GM18505 (cell line): ENCODE data around the gene FBXO36.

Experiments
- ATAC-seq: cut with Tn5 transposase; IDR thresholded peaks from one replicate; pipeline ENCODE4 v1.9.1; 2021; ENCODE audit not compliant: unreplicated experiment
- POLR2A ChIP-seq: IDR thresholded peaks from 4 replicates; pipeline ENCODE4 v1.6.1; 2011; ENCODE audit warnings: borderline replicate concordance; ENCODE audit not compliant: insufficient read depth, insufficient read length; ENCODE audit errors: extremely low read depth

Gene FBXO36

GRCh38 chr2:230018153-230018552 lies 95.8 kb downstream of the FBXO36 start:
- no peak for ATAC-seq
- TF ChIP-seq POLR2A = no peak

GRCh38 chr2:230019742-230020141 lies 97.4 kb downstream of the FBXO36 start:
- TF ChIP-seq POLR2A = no peak
- no peak for ATAC-seq

GRCh38 chr2:230023313-230023712 lies 101.0 kb downstream of the FBXO36 start:
- TF ChIP-seq POLR2A = no peak
- no peak for ATAC-seq

- ATAC-seq = no peak
- no peak for TF ChIP-seq POLR2A
Observed at GRCh38 chr2:230042195-230042594, 119.9 kb downstream of the FBXO36 start.

GRCh38 chr2:230043025-230043424 lies 120.7 kb downstream of the FBXO36 start:
- ATAC-seq = no peak
- TF ChIP-seq POLR2A = no peak

- ATAC-seq = no peak
Observed at GRCh38 chr2:230043461-230043860, 121.2 kb downstream of the FBXO36 start.

GRCh38 chr2:230046491-230046890 lies 124.2 kb downstream of the FBXO36 start:
- no peak for TF ChIP-seq POLR2A
- no peak for ATAC-seq

More at GRCh38 chr2:230043461-230043860, 121.2 kb downstream of the FBXO36 start:
- no peak for TF ChIP-seq POLR2A

- no peak for ATAC-seq
Observed at GRCh38 chr2:230048010-230048671, 125.8 kb downstream of the FBXO36 start.

GRCh38 chr2:230050136-230050535 lies 127.8 kb downstream of the FBXO36 start:
- TF ChIP-seq POLR2A = no peak
- ATAC-seq = no peak

More at GRCh38 chr2:230048010-230048671, 125.8 kb downstream of the FBXO36 start:
- no peak for TF ChIP-seq POLR2A

- no peak for ATAC-seq
- TF ChIP-seq POLR2A = no peak
Observed at GRCh38 chr2:230052299-230052698, 130.0 kb downstream of the FBXO36 start.

GRCh38 chr2:230053753-230054478 lies 131.6 kb downstream of the FBXO36 start:
- TF ChIP-seq POLR2A = no peak

GRCh38 chr2:230060672-230061293 lies 138.5 kb downstream of the FBXO36 start:
- no peak for ATAC-seq
- no peak for TF ChIP-seq POLR2A

More at GRCh38 chr2:230053753-230054478, 131.6 kb downstream of the FBXO36 start:
- ATAC-seq = no peak
